ENCODE results near the gene BAZ1B. TPM values are rescaled to one million over a fixed set of nuclear protein-coding genes. Genes with fewer than 3 reads are reported as not detected.

Gene BAZ1B
- total and polyA plus RNA-seq, 9 of the 15 experiments (the other 6 are each of a cell fraction or from before 2014, with no cell fraction given): 15.0 to 134 (median 79.5) TPM

GRCh38 chr7:73522105-73522872 lies at the start of gene BAZ1B (continued):
- no peak for TF ChIP-seq ZBTB49 (CRISPR knock-in tag; IDR thresholded peaks at IDR 0.05; ENCODE audit: borderline replicate concordance)
- peak; percentile 54; the same call in 1 of the 2 replicates for TF ChIP-seq ZNF143 (CRISPR knock-in tag; IDR thresholded peaks at IDR 0.05)
- no peak for TF ChIP-seq ZNF76 (CRISPR knock-in tag; IDR thresholded peaks at IDR 0.05; ENCODE audit: borderline replicate concordance)
- no peak for TF ChIP-seq RNF219 (CRISPR knock-in tag; IDR thresholded peaks at IDR 0.05)
- TF ChIP-seq NKRF (IDR thresholded peaks at IDR 0.05; ENCODE audit: borderline replicate concordance): peak; percentile 68; the same call in 1 of the 2 replicates
- no peak for TF ChIP-seq ZNF253 (CRISPR knock-in tag; conservative IDR thresholded peaks at IDR 0.05)
- TF ChIP-seq ZC3H11A (IDR thresholded peaks at IDR 0.05; ENCODE audit: low read depth, low read length): no peak
- TF ChIP-seq KDM5B (IDR thresholded peaks at IDR 0.05; ENCODE audit: insufficient replicate concordance, low read depth, low read length): peak; percentile 2
- TF ChIP-seq HOXB6 (CRISPR knock-in tag; IDR thresholded peaks at IDR 0.05; ENCODE audit: borderline replicate concordance): no peak
- no peak; the same call in 1 of the 2 replicates for TF ChIP-seq ZHX1 (conservative IDR thresholded peaks at IDR 0.05; ENCODE audit: low read length)
- peak; percentile 95 for TF ChIP-seq SMAD1 (IDR thresholded peaks at IDR 0.05; ENCODE audit: low read depth, low read length, partially characterized antibody)
- TF ChIP-seq NFE2 (IDR thresholded peaks at IDR 0.05; ENCODE audit: low read depth): no peak
- TF ChIP-seq MYNN (IDR thresholded peaks at IDR 0.05): no peak; the same call in 1 of the 2 replicates
- TF ChIP-seq MYNN (CRISPR knock-in tag; IDR thresholded peaks at IDR 0.05): no peak
- TF ChIP-seq BRD9 (IDR thresholded peaks at IDR 0.05; ENCODE audit: low read depth, partially characterized antibody): no peak
- TF ChIP-seq EWSR1 (IDR thresholded peaks at IDR 0.05; ENCODE audit: borderline replicate concordance, low read depth, partially characterized antibody): no peak
- peak; percentile 92; the same call in 1 of the 2 replicates for TF ChIP-seq MTA3 (IDR thresholded peaks at IDR 0.05; ENCODE audit: borderline replicate concordance)
